Kidney (tissue), 14 donors: Measurements from ENCODE around the gene HES5. TPM values are rescaled to one million over a fixed set of nuclear protein-coding genes. Genes with fewer than 3 reads are reported as not detected.

Experiments
- DNase-seq, 5 donors: peaks; one replicate each; pipeline ENCODE4 v3.0.0-alpha.2; 2013 to 2020
- FAIRE-seq: peaks from 2 replicates; lab custom pipeline; 2012; peaks lifted over from hg19 to GRCh38; lab: Jason Lieb, UNC
- H3K27ac ChIP-seq, 2 donors: one replicate each; pipeline ENCODE4 v1.7.0; 2013; ENCODE audit warnings: low read depth in 2 of 2, low read length in 2 of 2, inconsistent platforms in 1 of 2
- H3K27me3 ChIP-seq: one replicate; pipeline ENCODE4 v1.7.1; 2013; ENCODE audit warnings: low read length, inconsistent platforms; ENCODE audit not compliant: control insufficient read depth, insufficient read depth
- H3K36me3 ChIP-seq, 3 donors: one replicate each; pipeline versions ENCODE4 v1.7.0 to v1.7.1; 2013; ENCODE audit warnings: low read length in 3 of 3, control low read depth in 1 of 3, inconsistent platforms in 1 of 3; ENCODE audit not compliant: insufficient read depth in 3 of 3, control insufficient read depth in 2 of 3
- H3K4me1 ChIP-seq, 3 donors: one replicate each; pipeline versions ENCODE4 v1.7.0 to v1.7.1; 2013; ENCODE audit warnings: low read length in 3 of 3, inconsistent platforms in 1 of 3, low read depth in 1 of 3; ENCODE audit not compliant: control insufficient read depth in 2 of 3, insufficient read depth in 2 of 3
- H3K4me3 ChIP-seq, 3 donors: one replicate each; pipeline versions ENCODE4 v1.7.0 to v1.8.1; 2013; ENCODE audit warnings: low read length in 3 of 3, control low read depth in 1 of 3, inconsistent platforms in 1 of 3
- H3K9ac ChIP-seq, 3 donors: one replicate each; pipeline versions ENCODE4 v1.7.0 to v1.7.1; 2013; ENCODE audit warnings: low read length in 3 of 3, control low read depth in 1 of 3, inconsistent platforms in 1 of 3
- H3K9me3 ChIP-seq, 3 donors: one replicate each; pipeline versions ENCODE4 v1.7.0 to v1.7.1; 2013; ENCODE audit warnings: low read length in 3 of 3, control low read depth in 1 of 3, inconsistent platforms in 1 of 3; ENCODE audit not compliant: control insufficient read depth in 2 of 3, insufficient read depth in 1 of 3
- intact Hi-C: fragments of 100-400 bp; cut with DNase I; formaldehyde crosslinking; loops from one replicate; pipeline ENCODE4 v1.11.1; 2022
- polyA plus RNA-seq: library from polyadenylated mRNA; stranded (reverse); fragments of 350-450 nt; fragmentation: Illumina TruSeq; extraction: RNeasy Lipid Tissue Mini Kit (QIAGEN cat#74804); gene quantifications from one replicate; pipeline ENCODE4 v1.2.3, GENCODE V29; 2014; ENCODE audit warnings: low read depth, low replicate concordance; ENCODE audit not compliant: insufficient read depth
- total RNA-seq: library from RNA; stranded (reverse); fragmentation: NEBNext Ultra II Directional; extraction: Animal tissue kit (Norgen Biotek cat#: 25700); gene quantifications from one replicate; pipeline ENCODE4 v1.2.1, GENCODE V29; 2021
- TF ChIP-seq, protein P1 (sequence below): IDR thresholded peaks from 3 replicates; pipeline ENCODE4 v1.5.1; 2012; ENCODE audit warnings: mild to moderate bottlenecking, moderate library complexity, borderline replicate concordance; ENCODE audit not compliant: insufficient read depth; ENCODE audit errors: extremely low read depth
- donor health status: control.
- donor health status: control.
- donor health status: control.
- donor health status: control.
- donor health status: control.
- donor health status: DM: yes; HTN: yes; CAD: no.
- donor health status: Normal renal cell carcinoma (clear cell type).

The HES5 gene
- total and polyA plus RNA-seq, 2 donors from 2014 or later = 0.44 TPM; not detected in 1

DNA sequence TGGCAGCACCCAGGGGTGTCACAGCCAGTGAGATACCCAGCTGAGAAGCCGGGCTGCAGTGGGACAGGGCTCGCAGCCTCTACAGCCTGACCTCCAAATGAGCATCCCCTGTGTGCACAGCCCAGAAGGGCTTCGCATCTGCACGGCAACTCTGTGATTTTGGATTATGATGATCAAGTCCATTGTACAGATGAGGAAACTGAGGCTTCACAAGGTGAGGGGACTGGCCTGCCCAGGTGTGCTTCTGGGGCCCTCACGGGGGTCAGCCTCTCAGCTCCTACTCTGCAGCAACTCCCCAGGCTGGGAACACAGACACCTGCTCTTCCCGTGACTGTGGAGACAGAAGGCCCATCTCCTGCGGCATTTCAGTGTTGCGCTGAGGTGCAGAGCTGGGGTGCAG is 8.8 kb upstream of the HES5 start:
- Histone ChIP-seq H3K4me1 (no peaks in the 10 kb centered on the region), H3K9me3 (no peaks in the 10 kb centered on the region), H3K9ac (no peak overlapping the region), H3K27me3 (no peaks in the 10 kb centered on the region), H3K36me3 (no peaks in the 10 kb centered on the region), H3K27ac (no peak overlapping the region), H3K4me3 (no peak overlapping the region)
- no peak for FAIRE-seq
- TF ChIP-seq, protein P1, sequence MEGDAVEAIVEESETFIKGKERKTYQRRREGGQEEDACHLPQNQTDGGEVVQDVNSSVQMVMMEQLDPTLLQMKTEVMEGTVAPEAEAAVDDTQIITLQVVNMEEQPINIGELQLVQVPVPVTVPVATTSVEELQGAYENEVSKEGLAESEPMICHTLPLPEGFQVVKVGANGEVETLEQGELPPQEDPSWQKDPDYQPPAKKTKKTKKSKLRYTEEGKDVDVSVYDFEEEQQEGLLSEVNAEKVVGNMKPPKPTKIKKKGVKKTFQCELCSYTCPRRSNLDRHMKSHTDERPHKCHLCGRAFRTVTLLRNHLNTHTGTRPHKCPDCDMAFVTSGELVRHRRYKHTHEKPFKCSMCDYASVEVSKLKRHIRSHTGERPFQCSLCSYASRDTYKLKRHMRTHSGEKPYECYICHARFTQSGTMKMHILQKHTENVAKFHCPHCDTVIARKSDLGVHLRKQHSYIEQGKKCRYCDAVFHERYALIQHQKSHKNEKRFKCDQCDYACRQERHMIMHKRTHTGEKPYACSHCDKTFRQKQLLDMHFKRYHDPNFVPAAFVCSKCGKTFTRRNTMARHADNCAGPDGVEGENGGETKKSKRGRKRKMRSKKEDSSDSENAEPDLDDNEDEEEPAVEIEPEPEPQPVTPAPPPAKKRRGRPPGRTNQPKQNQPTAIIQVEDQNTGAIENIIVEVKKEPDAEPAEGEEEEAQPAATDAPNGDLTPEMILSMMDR = no peak
- no peak for DNase-seq
- intact Hi-C loops = no loop called here

- Histone ChIP-seq H3K27me3 (no peaks in the 10 kb centered on the region), H3K4me3 (no peak overlapping the region), H3K4me1 (no peaks in the 10 kb centered on the region), H3K27ac (no peak overlapping the region), H3K9ac (no peak overlapping the region), H3K9me3 (no peaks in the 10 kb centered on the region), H3K36me3 (no peaks in the 10 kb centered on the region)
- TF ChIP-seq, protein P1 = no peak
- FAIRE-seq (no peak), DNase-seq (no peak)
- intact Hi-C loops = no loop called here
These were observed 8.3 kb upstream of the HES5 start for GRCh38 chr1:2538376-2538775.

- H3K4me1 ChIP-seq = no peaks in the 10 kb centered on the region
- no peaks in the 10 kb centered on the region for H3K27me3 ChIP-seq
- TF ChIP-seq, protein P1 = no peak
- H3K9me3 ChIP-seq = no peaks in the 10 kb centered on the region
- H3K9ac ChIP-seq = no peak overlapping the region
- no peak overlapping the region for H3K27ac ChIP-seq
- no peak for DNase-seq
- H3K36me3 ChIP-seq = no peaks in the 10 kb centered on the region
- no peak overlapping the region for H3K4me3 ChIP-seq
- intact Hi-C loops = no loop called here
- FAIRE-seq = no peak
These were observed 7.7 kb upstream of the HES5 start for GRCh38 chr1:2537784-2538115.

- H3K36me3 ChIP-seq = no peaks in the 10 kb centered on the region
- TF ChIP-seq, protein P1 = no peak
- intact Hi-C loops = no loop called here
- H3K27ac ChIP-seq = no peak overlapping the region
- H3K9me3 ChIP-seq = no peaks in the 10 kb centered on the region
- H3K27me3 ChIP-seq = peaks cover 8% of the 10 kb centered on the region
- no peak overlapping the region for H3K9ac ChIP-seq
- DNase-seq (no peak), FAIRE-seq (no peak)
- no peak overlapping the region for H3K4me3 ChIP-seq
- H3K4me1 ChIP-seq = peaks cover 0 to 2% (median under 1%) of the 10 kb centered on the region in 3 donors
These were observed 5.9 kb upstream of the HES5 start for GRCh38 chr1:2535981-2536380.
